SH-SY5Y (cell line): ENCODE results near the gene DPYD.

Experiments used
- GATA2 ChIP-seq: IDR thresholded peaks from 2 replicates; pipeline ENCODE4 v1.6.1; 2011; ENCODE audit warnings: mild to moderate bottlenecking, low read depth, low read length
- GATA3 ChIP-seq: IDR thresholded peaks from 2 replicates; pipeline ENCODE4 v1.6.1; 2011; ENCODE audit warnings: low read depth, mild to moderate bottlenecking, low read length, moderate library complexity

The DPYD gene

GRCh38 chr1:97895278-97895677, 25.6 kb downstream of the DPYD start:
- TF ChIP-seq GATA3, result no peak
- no peak for TF ChIP-seq GATA2

- no peak for TF ChIP-seq GATA2
- no peak for TF ChIP-seq GATA3
Measured at GRCh38 chr1:97893844-97894243, 27.0 kb downstream of the DPYD start.

GRCh38 chr1:97886199-97886598, 34.6 kb downstream of the DPYD start:
- TF ChIP-seq GATA3, result no peak
- no peak for TF ChIP-seq GATA2

GRCh38 chr1:97883823-97884222, 37.0 kb downstream of the DPYD start:
- TF ChIP-seq GATA3, result no peak
- TF ChIP-seq GATA2, result no peak

- TF ChIP-seq GATA2 (no peak), GATA3 (no peak)
Measured at GRCh38 chr1:97877307-97877706, 43.5 kb downstream of the DPYD start.

- TF ChIP-seq GATA3 (no peak), GATA2 (no peak)
Measured at GRCh38 chr1:97875996-97876395, 44.8 kb downstream of the DPYD start.

- TF ChIP-seq GATA2 (no peak), GATA3 (no peak)
Measured at GRCh38 chr1:97870589-97870988, 50.2 kb downstream of the DPYD start.

- no peak for TF ChIP-seq GATA3
- no peak for TF ChIP-seq GATA2
Measured at GRCh38 chr1:97869441-97869840, 51.4 kb downstream of the DPYD start.

- TF ChIP-seq GATA3 (no peak), GATA2 (no peak)
Measured at GRCh38 chr1:97867127-97867526, 53.7 kb downstream of the DPYD start.

- TF ChIP-seq GATA3 (no peak), GATA2 (no peak)
Measured at GRCh38 chr1:97864615-97865014, 56.2 kb downstream of the DPYD start.

GRCh38 chr1:97853221-97853620, 67.6 kb downstream of the DPYD start:
- TF ChIP-seq GATA2, result no peak
- TF ChIP-seq GATA3, result 0 out of 2 replicates have a peak, but pooled peaks have one; percentile 8

- TF ChIP-seq GATA2, result no peak
- TF ChIP-seq GATA3, result no peak
Measured at GRCh38 chr1:97849345-97850340, 71.2 kb downstream of the DPYD start.

- TF ChIP-seq GATA2 (no peak), GATA3 (no peak)
Measured at GRCh38 chr1:97845805-97846204, 75.0 kb downstream of the DPYD start.

- TF ChIP-seq GATA3 (no peak), GATA2 (no peak)
Measured at GRCh38 chr1:97844552-97845089, 76.2 kb downstream of the DPYD start.

- TF ChIP-seq GATA3, result no peak
- TF ChIP-seq GATA2, result no peak
Measured at GRCh38 chr1:97841338-97841737, 79.5 kb downstream of the DPYD start.
